GM18526 (cell line): ENCODE results near the gene IL17RE.

Experiments used
- POLR2A ChIP-seq: IDR thresholded peaks from 3 replicates; pipeline ENCODE4 v1.6.1; 2011; ENCODE audit not compliant: insufficient read length; ENCODE audit errors: extremely low read depth

The IL17RE gene

DNA sequence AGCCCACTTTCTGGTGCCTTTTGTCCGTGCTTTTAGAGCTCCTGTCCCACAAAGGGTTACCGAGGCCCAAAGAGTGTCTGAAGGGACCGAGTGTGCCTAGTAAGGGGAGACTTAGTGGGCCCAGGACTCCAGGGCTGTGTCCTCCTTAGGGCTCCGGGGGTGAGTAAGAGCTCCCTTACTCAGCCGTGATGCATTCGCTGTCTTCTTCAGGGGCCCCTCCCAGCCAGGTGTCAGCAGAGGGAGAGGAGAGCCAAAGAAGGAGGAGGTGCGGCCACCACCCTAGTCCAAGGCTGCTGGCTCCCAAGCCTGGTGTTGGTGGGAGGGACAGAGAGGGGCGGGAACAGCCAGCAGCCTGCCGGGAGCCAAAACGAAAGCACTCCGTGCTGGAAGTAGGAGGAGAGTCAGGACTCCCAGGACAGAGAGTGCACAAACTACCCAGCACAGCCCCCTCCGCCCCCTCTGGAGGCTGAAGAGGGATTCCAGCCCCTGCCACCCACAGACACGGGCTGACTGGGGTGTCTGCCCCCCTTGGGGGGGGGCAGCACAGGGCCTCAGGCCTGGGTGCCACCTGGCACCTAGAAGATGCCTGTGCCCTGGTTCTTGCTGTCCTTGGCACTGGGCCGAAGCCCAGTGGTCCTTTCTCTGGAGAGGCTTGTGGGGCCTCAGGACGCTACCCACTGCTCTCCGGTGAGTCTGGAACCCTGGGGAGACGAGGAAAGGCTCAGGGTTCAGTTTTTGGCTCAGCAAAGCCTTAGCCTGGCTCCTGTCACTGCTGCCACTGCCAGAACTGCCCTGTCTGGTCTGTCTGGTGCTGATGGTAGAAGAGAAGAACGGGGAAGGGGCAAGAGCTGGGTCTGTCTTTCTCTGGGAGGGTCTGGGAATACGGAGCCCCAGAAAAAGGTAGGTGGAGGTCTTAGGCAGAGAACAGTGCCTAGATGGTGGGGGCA is 14.4 kb downstream of the IL17RE start, which contains the start of gene IL17RC:
TSS of gene IL17RC (plus strand) at position 365 of the 947 bp plus-strand sequence. CDS start at position 583, 218 bp downstream.
- TF ChIP-seq POLR2A = no peak

DNA sequence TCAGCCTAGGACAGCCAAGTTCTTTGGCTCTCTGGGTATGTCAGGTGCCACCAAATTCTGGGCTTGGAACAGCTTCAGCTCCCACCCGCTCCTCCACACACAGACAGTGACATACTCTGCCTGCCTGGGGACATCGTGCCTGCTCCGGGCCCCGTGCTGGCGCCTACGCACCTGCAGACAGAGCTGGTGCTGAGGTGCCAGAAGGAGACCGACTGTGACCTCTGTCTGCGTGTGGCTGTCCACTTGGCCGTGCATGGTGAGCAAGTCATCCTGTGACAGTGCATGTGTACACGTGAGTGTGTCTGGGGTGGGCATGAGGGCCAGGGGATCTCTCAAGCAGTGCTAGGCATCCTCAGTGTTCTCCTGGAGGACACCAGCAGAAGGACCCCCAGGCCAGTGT is 15.2 kb downstream of the IL17RE start:
- TF ChIP-seq POLR2A = no peak

GRCh38 chr3:9918261-9919038 is 15.8 kb downstream of the IL17RE start:
- TF ChIP-seq POLR2A = no peak

GRCh38 chr3:9928158-9928557 is 25.5 kb downstream of the IL17RE start:
- no peak for TF ChIP-seq POLR2A

DNA sequence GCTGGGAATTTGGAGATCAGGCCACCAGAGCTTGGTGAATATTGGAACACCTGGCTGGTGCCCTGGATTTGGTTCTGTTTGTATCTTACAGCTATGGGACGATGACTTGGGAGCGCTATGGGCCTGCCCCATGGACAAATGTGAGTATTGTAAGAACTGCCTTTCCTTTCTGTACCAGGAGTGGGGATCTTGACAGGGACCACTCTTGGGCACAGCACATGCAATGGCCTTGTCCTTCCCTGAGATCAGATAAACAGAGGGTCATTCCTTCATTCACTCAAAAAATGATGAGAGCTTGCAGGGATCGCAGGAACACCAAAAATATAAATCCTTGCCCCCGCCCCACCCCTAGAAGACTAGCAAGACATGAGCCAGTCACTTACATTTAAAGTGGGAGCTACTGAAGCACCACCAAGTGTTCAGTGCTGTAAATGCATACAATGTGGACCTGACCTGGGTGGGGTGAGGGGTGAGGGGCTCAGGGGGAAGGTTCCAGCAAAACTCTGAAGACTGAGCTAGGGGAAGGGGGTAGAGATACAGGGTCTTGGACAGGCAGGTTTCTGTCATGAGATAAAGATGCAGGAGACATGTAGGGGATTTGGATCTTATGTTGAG is 28.3 kb downstream of the IL17RE start:
- TF ChIP-seq POLR2A = no peak

DNA sequence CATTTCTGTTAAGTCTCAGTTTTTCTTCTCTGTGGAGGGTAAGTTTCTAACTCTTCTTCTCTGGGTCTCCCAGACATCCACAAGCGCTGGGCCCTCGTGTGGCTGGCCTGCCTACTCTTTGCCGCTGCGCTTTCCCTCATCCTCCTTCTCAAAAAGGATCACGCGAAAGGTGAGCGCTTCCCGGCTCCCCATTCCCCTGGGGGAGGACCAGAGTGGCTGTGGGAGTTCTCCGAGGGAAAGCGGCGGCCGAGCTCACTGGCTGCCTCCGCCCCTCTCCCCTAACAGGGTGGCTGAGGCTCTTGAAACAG is 29.8 kb downstream of the IL17RE start:
- no peak for TF ChIP-seq POLR2A

DNA sequence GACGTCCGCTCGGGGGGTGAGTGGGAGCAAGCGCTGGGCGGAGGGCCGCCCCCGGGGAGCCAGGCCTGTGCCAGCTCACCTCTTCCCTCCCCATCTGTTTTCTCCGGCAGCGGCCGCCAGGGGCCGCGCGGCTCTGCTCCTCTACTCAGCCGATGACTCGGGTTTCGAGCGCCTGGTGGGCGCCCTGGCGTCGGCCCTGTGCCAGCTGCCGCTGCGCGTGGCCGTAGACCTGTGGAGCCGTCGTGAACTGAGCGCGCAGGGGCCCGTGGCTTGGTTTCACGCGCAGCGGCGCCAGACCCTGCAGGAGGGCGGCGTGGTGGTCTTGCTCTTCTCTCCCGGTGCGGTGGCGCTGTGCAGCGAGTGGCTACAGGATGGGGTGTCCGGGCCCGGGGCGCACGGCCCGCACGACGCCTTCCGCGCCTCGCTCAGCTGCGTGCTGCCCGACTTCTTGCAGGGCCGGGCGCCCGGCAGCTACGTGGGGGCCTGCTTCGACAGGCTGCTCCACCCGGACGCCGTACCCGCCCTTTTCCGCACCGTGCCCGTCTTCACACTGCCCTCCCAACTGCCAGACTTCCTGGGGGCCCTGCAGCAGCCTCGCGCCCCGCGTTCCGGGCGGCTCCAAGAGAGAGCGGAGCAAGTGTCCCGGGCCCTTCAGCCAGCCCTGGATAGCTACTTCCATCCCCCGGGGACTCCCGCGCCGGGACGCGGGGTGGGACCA is 30.4 kb downstream of the IL17RE start:
- TF ChIP-seq POLR2A = peak; percentile 38

GRCh38 chr3:9933561-9934234 is 31.1 kb downstream of the IL17RE start, which contains the start of gene CRELD1:
CRELD1 (plus strand) TSS chr3:9933834; CDS start chr3:9934439, 605 bp downstream.
- TF ChIP-seq POLR2A = peak; percentile 82

DNA sequence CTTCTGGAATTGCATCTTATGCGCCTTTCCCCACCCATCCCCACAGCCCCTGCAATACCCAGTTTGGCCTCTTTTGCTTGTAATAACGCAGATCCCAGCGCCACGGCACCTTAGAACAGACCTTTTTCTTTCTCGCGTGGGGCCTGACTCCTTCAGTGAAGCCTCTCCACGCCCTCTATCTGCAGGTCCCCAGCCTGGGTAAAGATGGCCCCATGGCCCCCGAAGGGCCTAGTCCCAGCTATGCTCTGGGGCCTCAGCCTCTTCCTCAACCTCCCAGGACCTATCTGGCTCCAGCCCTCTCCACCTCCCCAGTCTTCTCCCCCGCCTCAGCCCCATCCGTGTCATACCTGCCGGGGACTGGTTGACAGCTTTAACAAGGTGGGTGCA is 31.6 kb downstream of the IL17RE start:
- TF ChIP-seq POLR2A = no peak

- TF ChIP-seq POLR2A = no peak
These were observed 32.3 kb downstream of the IL17RE start for GRCh38 chr3:9934993-9935392.

DNA sequence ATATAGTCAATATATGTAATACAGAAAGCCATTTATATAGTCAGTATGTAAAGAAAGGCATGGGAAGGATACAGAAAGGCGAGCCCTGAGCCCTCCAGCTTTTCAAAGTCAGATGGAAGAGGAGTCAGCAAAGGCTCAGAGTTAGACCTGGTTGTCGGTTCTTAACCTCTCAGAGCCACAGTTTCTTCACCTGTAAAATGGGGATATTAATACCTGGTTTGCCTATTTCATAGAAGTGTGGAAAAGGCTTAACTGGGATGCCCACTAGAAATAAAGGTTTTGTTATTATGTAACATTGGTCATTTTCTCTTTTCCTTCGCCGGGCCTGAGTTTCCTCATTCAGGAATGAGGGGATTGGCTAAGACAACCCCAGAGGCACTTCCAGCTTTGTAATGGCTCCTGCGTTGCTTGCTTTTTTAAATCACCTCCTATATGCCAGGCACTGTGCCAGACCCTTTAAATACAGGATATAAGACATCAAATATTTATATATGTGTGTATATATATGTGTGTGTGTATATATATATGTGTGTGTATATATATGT is 33.4 kb downstream of the IL17RE start:
- TF ChIP-seq POLR2A = no peak

GRCh38 chr3:9937486-9938238 is 35.0 kb downstream of the IL17RE start:
- no peak for TF ChIP-seq POLR2A

DNA sequence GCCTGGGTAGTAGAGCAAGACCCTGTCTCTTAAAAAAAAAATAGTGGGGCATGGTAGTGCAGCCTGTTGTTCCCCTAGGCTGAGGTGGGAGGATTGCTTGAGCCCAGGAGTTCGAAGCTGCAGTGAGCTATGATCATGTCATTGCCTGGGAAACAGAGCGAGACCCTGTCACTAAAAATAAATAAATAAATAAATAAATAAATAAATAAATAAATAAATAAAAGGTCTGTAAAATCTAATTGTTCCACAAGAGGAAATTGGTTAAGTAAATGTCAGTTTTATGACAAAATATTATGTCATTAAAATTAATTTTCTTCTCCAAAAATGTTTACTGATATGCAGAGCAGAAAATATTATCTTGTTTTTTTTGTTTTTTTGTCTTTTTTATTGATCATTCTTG is 36.3 kb downstream of the IL17RE start:
- no peak for TF ChIP-seq POLR2A
